ENCODE measurements around the gene DCHS1.

GRCh38 chr11:6610591-6610990 lies 45.0 kb downstream of the DCHS1 start:
- TF ChIP-seq PKNOX1 (IDR thresholded peaks at IDR 0.05) (no peak), TARDBP (IDR thresholded peaks at IDR 0.05) (no peak), ELF4 (IDR thresholded peaks at IDR 0.05) (no peak), SP1 (IDR thresholded peaks at IDR 0.05) (no peak), SUZ12 (IDR thresholded peaks at IDR 0.05) (no peak), NFRKB (IDR thresholded peaks at IDR 0.05) (no peak), FOXM1 (IDR thresholded peaks at IDR 0.05; ENCODE audit: borderline replicate concordance) (no peak), BHLHE40 (IDR thresholded peaks at IDR 0.05; ENCODE audit: borderline replicate concordance) (no peak)
